NCI-H748 (cell line): ENCODE data around the gene FGD4.
A peak's percentile ranks its signal among the peaks of the same experiment; 100 is the strongest.
"Not testable (repeated sequence)": the region's sequence is repeated elsewhere in the genome, so short reads cannot be mapped to it uniquely, and the experiment has no call there.

Experiments
- DNase-seq: peaks from one replicate; lab custom pipeline; 2025; ENCODE audit not compliant: unreplicated experiment; lab: John Stamatoyannopoulos, UW

FGD4 gene

GRCh38 chr12:32551058-32551457 lies 151.7 kb downstream of the FGD4 start:
- no peak for DNase-seq

- no peak for DNase-seq
Observed at GRCh38 chr12:32558903-32559302, 159.5 kb downstream of the FGD4 start.

- DNase-seq: no peak
Observed at GRCh38 chr12:32559434-32559833, 160.1 kb downstream of the FGD4 start.

- no peak for DNase-seq
Observed at GRCh38 chr12:32560520-32560919, 161.2 kb downstream of the FGD4 start.

GRCh38 chr12:32561931-32562341 lies 162.6 kb downstream of the FGD4 start:
- peak; percentile 58 for DNase-seq

GRCh38 chr12:32562413-32562812 lies 163.1 kb downstream of the FGD4 start:
- DNase-seq: not testable (repeated sequence)

GRCh38 chr12:32566663-32567295 lies 167.4 kb downstream of the FGD4 start:
- no peak for DNase-seq

- no peak for DNase-seq
Observed at GRCh38 chr12:32567296-32567674, 167.9 kb downstream of the FGD4 start.

GRCh38 chr12:32568228-32568627 lies 168.9 kb downstream of the FGD4 start:
- DNase-seq: peak; percentile 40

- no peak for DNase-seq
Observed at GRCh38 chr12:32569259-32569658, 169.9 kb downstream of the FGD4 start.

GRCh38 chr12:32574585-32574984 lies 175.2 kb downstream of the FGD4 start:
- DNase-seq: no peak

- DNase-seq: no peak
Observed at GRCh38 chr12:32577328-32577727, 178.0 kb downstream of the FGD4 start.

GRCh38 chr12:32583534-32583933 lies 184.2 kb downstream of the FGD4 start:
- no peak for DNase-seq

GRCh38 chr12:32585680-32586079 lies 186.3 kb downstream of the FGD4 start:
- DNase-seq: no peak

GRCh38 chr12:32586390-32586789 lies 187.0 kb downstream of the FGD4 start:
- no peak for DNase-seq

- DNase-seq: no peak
Observed at GRCh38 chr12:32587581-32588495, 188.5 kb downstream of the FGD4 start.

GRCh38 chr12:32588604-32589003 lies 189.2 kb downstream of the FGD4 start:
- no peak for DNase-seq

- DNase-seq: no peak
Observed at GRCh38 chr12:32589165-32589865, 190.0 kb downstream of the FGD4 start.

- DNase-seq: no peak
Observed at GRCh38 chr12:32595251-32595650, 195.9 kb downstream of the FGD4 start.

GRCh38 chr12:32596030-32596429 lies 196.7 kb downstream of the FGD4 start:
- no peak for DNase-seq

GRCh38 chr12:32598688-32599087 lies 199.3 kb downstream of the FGD4 start:
- no peak for DNase-seq

GRCh38 chr12:32600681-32601080 lies 201.3 kb downstream of the FGD4 start:
- no peak for DNase-seq
